AG10803 (cell line): Measurements from ENCODE around the gene PIGQ.

Source experiments
- DNase-seq: peaks from one replicate; pipeline ENCODE4 v3.0.0; 2010; ENCODE audit warnings: low read depth
- H3K4me3 ChIP-seq: 2 replicates; pipeline ENCODE4 v1.5.1; 2011; ENCODE audit warnings: mild to moderate bottlenecking, low read length, control low read depth
- CTCF ChIP-seq: conservative IDR thresholded peaks from 2 replicates; pipeline ENCODE4 v1.5.1; 2011; ENCODE audit warnings: mild to moderate bottlenecking, low read length, control low read depth, inconsistent platforms

The PIGQ gene

DNA sequence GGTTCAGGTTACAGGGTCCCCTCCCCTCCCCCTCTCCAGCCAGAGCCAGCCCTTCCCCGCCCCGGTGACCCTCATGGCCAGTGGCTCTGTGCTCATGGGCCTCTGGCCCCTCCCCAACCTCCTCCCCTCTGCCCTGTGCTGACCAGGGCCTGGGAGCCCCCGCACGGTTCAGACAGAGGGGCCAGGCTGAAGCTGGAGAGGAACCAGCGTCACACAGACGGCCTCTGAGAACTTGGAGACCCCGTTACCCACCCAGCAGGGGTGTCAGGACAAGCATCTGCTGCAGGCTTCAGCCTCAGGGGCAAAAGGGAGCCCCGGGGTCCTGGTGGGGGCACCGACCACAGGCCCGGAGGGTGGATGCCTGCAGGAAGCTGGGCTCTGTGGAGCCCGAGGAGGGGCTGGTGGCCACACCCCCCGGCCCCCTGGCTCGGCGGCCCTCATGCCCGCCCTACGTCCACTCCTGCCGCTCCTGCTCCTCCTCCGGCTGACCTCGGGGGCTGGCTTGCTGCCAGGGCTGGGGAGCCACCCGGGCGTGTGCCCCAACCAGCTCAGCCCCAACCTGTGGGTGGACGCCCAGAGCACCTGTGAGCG, 61.1 kb downstream of the PIGQ start, which contains the start of gene WFIKKN1:
Gene WFIKKN1 (plus strand): TSS at position 171 of the 591 bp plus-strand sequence. CDS start 269 bp downstream, at position 440.
- no peak within 1 kb of the TSS for H3K4me3 ChIP-seq
- no peak for DNase-seq
- no peak for TF ChIP-seq CTCF

- no peak for TF ChIP-seq CTCF
- H3K4me3 ChIP-seq, result no peak overlapping the region
- no peak for DNase-seq
Observed at GRCh38 chr16:631808-632358, 62.1 kb downstream of the PIGQ start.

- no peak for TF ChIP-seq CTCF
- no peak for DNase-seq
Observed at GRCh38 chr16:632486-633335, 62.9 kb downstream of the PIGQ start.

GRCh38 chr16:633336-634050, 63.7 kb downstream of the PIGQ start:
- DNase-seq, result no peak
- H3K4me3 ChIP-seq, result no peak overlapping the region
- TF ChIP-seq CTCF, result no peak

More at GRCh38 chr16:632486-633335, 62.9 kb downstream of the PIGQ start:
- no peak overlapping the region for H3K4me3 ChIP-seq
